ENCODE data around the gene ADPRHL1. TPM values are rescaled to one million over a fixed set of nuclear protein-coding genes. Genes with fewer than 3 reads are reported as not detected.
A peak's percentile ranks its signal among the peaks of the same experiment; 100 is the strongest.

ADPRHL1 gene
- total RNA-seq, 1 donor from 2014 or later: 2.6 TPM

GRCh38 chr13:113365971-113366588 lies 87.2 kb downstream of the ADPRHL1 start:
- Mint-ChIP-seq H3K36me3 (ENCODE audit: unreplicated experiment) (no peaks in the 10 kb centered on the region), H3K4me3 (ENCODE audit: unreplicated experiment) (no peak overlapping the region), H3K4me1 (ENCODE audit: unreplicated experiment) (peaks cover 2% of the 10 kb centered on the region), H3K27me3 (ENCODE audit: unreplicated experiment) (peaks cover 5% of the 10 kb centered on the region), H3K27ac (ENCODE audit: unreplicated experiment) (no peak overlapping the region), H3K9me3 (ENCODE audit: unreplicated experiment) (no peaks in the 10 kb centered on the region)
- TF ChIP-seq CTCF (IDR thresholded peaks at IDR 0.05): no peak
- peak; percentile 84 for DNase-seq (ENCODE audit: extremely low spot score, unreplicated experiment)

GRCh38 chr13:113365583-113365970 lies 87.7 kb downstream of the ADPRHL1 start:
- Mint-ChIP-seq H3K27me3 (ENCODE audit: unreplicated experiment) (peaks cover 5% of the 10 kb centered on the region), H3K4me3 (ENCODE audit: unreplicated experiment) (peak overlapping the region; percentile 57), H3K27ac (ENCODE audit: unreplicated experiment) (no peak overlapping the region), H3K4me1 (ENCODE audit: unreplicated experiment) (peaks cover 2% of the 10 kb centered on the region), H3K36me3 (ENCODE audit: unreplicated experiment) (no peaks in the 10 kb centered on the region), H3K9me3 (ENCODE audit: unreplicated experiment) (no peaks in the 10 kb centered on the region)
- DNase-seq (ENCODE audit: extremely low spot score, unreplicated experiment): no peak
- no peak for TF ChIP-seq CTCF (IDR thresholded peaks at IDR 0.05)

- DNase-seq (ENCODE audit: extremely low spot score, unreplicated experiment): peak; percentile 83
- H3K27me3 Mint-ChIP-seq (ENCODE audit: unreplicated experiment): peaks cover 8% of the 10 kb centered on the region
- H3K36me3 Mint-ChIP-seq (ENCODE audit: unreplicated experiment): no peaks in the 10 kb centered on the region
- peak overlapping the region; percentile 57 for H3K4me3 Mint-ChIP-seq (ENCODE audit: unreplicated experiment)
- no peaks in the 10 kb centered on the region for H3K9me3 Mint-ChIP-seq (ENCODE audit: unreplicated experiment)
- no peak for TF ChIP-seq CTCF (IDR thresholded peaks at IDR 0.05)
- H3K27ac Mint-ChIP-seq (ENCODE audit: unreplicated experiment): no peak overlapping the region
- H3K4me1 Mint-ChIP-seq (ENCODE audit: unreplicated experiment): peaks cover 2% of the 10 kb centered on the region
Observed at GRCh38 chr13:113364901-113365582, 88.2 kb downstream of the ADPRHL1 start.

- Mint-ChIP-seq H3K4me1 (ENCODE audit: unreplicated experiment) (peaks cover 2% of the 10 kb centered on the region), H3K4me3 (ENCODE audit: unreplicated experiment) (peak overlapping the region; percentile 26), H3K27ac (ENCODE audit: unreplicated experiment) (no peak overlapping the region), H3K36me3 (ENCODE audit: unreplicated experiment) (no peaks in the 10 kb centered on the region), H3K9me3 (ENCODE audit: unreplicated experiment) (no peaks in the 10 kb centered on the region), H3K27me3 (ENCODE audit: unreplicated experiment) (peaks cover 8% of the 10 kb centered on the region)
- DNase-seq (ENCODE audit: extremely low spot score, unreplicated experiment): no peak
- no peak for TF ChIP-seq CTCF (IDR thresholded peaks at IDR 0.05)
Observed at GRCh38 chr13:113364311-113364889, 88.9 kb downstream of the ADPRHL1 start.

GRCh38 chr13:113361406-113361805 lies 91.9 kb downstream of the ADPRHL1 start:
- DNase-seq (ENCODE audit: extremely low spot score, unreplicated experiment): no peak
- Mint-ChIP-seq H3K4me3 (ENCODE audit: unreplicated experiment) (no peak overlapping the region), H3K36me3 (ENCODE audit: unreplicated experiment) (no peaks in the 10 kb centered on the region), H3K4me1 (ENCODE audit: unreplicated experiment) (peaks cover 2% of the 10 kb centered on the region), H3K27ac (ENCODE audit: unreplicated experiment) (no peak overlapping the region), H3K9me3 (ENCODE audit: unreplicated experiment) (no peaks in the 10 kb centered on the region), H3K27me3 (ENCODE audit: unreplicated experiment) (peaks cover 12% of the 10 kb centered on the region)
- no peak for TF ChIP-seq CTCF (IDR thresholded peaks at IDR 0.05)
